ENCODE measurements around the gene CHFR. TPM values are rescaled to one million over a fixed set of nuclear protein-coding genes. Genes with fewer than 3 reads are reported as not detected.

CHFR gene
- total and polyA plus RNA-seq, 4 donors = 7.0 to 23.4 (median 14.6) TPM

DNA sequence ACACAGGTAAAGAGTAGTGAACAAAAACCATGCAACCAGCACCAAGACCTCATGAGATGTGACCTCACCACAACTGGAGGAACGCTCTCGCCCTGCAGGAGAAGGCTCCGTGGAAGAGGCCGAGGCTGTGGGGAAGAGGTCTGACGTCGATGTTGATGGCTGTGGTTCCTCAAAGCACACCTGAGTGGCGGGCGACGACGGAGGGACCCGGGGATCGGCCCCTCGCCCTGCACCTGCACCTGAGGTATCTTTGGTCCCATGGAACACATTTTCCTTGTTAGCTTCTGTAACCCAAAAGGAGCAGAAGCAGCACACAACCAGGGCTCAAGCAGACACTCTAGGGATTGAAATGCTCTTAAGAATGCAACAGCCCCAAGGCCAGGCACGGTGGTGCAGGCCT, 17.9 kb downstream of the CHFR start:
- Histone ChIP-seq H3K9me3 (ENCODE audit: control insufficient read depth in 4 of 4, low read length in 3 of 4) (peaks cover 8 to 14% (median 10%) of the 10 kb centered on the region in 4 donors), H3K4me1 (ENCODE audit: control insufficient read depth in 4 of 4, insufficient read depth in 4 of 4, low read length in 3 of 4) (no peaks in the 10 kb centered on the region), H3K27ac (ENCODE audit: low read depth in 1 of 2, low read length in 2 of 2) (no peak overlapping the region), H3K27me3 (ENCODE audit: control insufficient read depth in 4 of 4, insufficient read depth in 4 of 4, low read length in 3 of 4) (no peaks in the 10 kb centered on the region), H3K36me3 (ENCODE audit: control insufficient read depth in 4 of 4, insufficient read depth in 3 of 4, low read depth in 1 of 4, low read length in 3 of 4) (peaks cover 34 to 52% (median 44%) of the 10 kb centered on the region in 4 donors), H3K4me3 (ENCODE audit: low read depth in 1 of 3, low read length in 3 of 3) (no peak overlapping the region), H3K9ac (ENCODE audit: low read depth in 1 of 2, low read length in 2 of 2) (no peak overlapping the region)
- DNase-seq (ENCODE audit: low spot score) = no peak
- TF ChIP-seq GABPA (IDR thresholded peaks at IDR 0.05 in 1 of 2, conservative IDR thresholded peaks at IDR 0.05 in 1 of 2) (no peak), RXRA (IDR thresholded peaks at IDR 0.05) (no peak), HNF4A (conservative IDR thresholded peaks at IDR 0.05) (no peak), YY1 (IDR thresholded peaks at IDR 0.05) (no peak), TAF1 (conservative IDR thresholded peaks at IDR 0.05) (no peak), EGR1 (IDR thresholded peaks at IDR 0.05; ENCODE audit: low read depth in 2 of 2) (no peak), NR2F2 (IDR thresholded peaks at IDR 0.05) (no peak), FOXA1 (IDR thresholded peaks at IDR 0.05) (no peak), FOXA2 (IDR thresholded peaks at IDR 0.05) (no peak), HNF4G (IDR thresholded peaks at IDR 0.05) (no peak)
- TF ChIP-seq, protein P1, sequence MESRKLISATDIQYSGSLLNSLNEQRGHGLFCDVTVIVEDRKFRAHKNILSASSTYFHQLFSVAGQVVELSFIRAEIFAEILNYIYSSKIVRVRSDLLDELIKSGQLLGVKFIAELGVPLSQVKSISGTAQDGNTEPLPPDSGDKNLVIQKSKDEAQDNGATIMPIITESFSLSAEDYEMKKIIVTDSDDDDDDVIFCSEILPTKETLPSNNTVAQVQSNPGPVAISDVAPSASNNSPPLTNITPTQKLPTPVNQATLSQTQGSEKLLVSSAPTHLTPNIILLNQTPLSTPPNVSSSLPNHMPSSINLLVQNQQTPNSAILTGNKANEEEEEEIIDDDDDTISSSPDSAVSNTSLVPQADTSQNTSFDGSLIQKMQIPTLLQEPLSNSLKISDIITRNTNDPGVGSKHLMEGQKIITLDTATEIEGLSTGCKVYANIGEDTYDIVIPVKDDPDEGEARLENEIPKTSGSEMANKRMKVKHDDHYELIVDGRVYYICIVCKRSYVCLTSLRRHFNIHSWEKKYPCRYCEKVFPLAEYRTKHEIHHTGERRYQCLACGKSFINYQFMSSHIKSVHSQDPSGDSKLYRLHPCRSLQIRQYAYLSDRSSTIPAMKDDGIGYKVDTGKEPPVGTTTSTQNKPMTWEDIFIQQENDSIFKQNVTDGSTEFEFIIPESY (IDR thresholded peaks at IDR 0.05) = no peak
- TF ChIP-seq, protein P2, sequence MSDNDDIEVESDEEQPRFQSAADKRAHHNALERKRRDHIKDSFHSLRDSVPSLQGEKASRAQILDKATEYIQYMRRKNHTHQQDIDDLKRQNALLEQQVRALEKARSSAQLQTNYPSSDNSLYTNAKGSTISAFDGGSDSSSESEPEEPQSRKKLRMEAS (IDR thresholded peaks at IDR 0.05) = no peak
- TF ChIP-seq, protein P3, sequence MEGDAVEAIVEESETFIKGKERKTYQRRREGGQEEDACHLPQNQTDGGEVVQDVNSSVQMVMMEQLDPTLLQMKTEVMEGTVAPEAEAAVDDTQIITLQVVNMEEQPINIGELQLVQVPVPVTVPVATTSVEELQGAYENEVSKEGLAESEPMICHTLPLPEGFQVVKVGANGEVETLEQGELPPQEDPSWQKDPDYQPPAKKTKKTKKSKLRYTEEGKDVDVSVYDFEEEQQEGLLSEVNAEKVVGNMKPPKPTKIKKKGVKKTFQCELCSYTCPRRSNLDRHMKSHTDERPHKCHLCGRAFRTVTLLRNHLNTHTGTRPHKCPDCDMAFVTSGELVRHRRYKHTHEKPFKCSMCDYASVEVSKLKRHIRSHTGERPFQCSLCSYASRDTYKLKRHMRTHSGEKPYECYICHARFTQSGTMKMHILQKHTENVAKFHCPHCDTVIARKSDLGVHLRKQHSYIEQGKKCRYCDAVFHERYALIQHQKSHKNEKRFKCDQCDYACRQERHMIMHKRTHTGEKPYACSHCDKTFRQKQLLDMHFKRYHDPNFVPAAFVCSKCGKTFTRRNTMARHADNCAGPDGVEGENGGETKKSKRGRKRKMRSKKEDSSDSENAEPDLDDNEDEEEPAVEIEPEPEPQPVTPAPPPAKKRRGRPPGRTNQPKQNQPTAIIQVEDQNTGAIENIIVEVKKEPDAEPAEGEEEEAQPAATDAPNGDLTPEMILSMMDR (IDR thresholded peaks at IDR 0.05; ENCODE audit: low read depth, low read length, missing input control) = no peak
- TF ChIP-seq, protein P4, sequence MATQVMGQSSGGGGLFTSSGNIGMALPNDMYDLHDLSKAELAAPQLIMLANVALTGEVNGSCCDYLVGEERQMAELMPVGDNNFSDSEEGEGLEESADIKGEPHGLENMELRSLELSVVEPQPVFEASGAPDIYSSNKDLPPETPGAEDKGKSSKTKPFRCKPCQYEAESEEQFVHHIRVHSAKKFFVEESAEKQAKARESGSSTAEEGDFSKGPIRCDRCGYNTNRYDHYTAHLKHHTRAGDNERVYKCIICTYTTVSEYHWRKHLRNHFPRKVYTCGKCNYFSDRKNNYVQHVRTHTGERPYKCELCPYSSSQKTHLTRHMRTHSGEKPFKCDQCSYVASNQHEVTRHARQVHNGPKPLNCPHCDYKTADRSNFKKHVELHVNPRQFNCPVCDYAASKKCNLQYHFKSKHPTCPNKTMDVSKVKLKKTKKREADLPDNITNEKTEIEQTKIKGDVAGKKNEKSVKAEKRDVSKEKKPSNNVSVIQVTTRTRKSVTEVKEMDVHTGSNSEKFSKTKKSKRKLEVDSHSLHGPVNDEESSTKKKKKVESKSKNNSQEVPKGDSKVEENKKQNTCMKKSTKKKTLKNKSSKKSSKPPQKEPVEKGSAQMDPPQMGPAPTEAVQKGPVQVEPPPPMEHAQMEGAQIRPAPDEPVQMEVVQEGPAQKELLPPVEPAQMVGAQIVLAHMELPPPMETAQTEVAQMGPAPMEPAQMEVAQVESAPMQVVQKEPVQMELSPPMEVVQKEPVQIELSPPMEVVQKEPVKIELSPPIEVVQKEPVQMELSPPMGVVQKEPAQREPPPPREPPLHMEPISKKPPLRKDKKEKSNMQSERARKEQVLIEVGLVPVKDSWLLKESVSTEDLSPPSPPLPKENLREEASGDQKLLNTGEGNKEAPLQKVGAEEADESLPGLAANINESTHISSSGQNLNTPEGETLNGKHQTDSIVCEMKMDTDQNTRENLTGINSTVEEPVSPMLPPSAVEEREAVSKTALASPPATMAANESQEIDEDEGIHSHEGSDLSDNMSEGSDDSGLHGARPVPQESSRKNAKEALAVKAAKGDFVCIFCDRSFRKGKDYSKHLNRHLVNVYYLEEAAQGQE (IDR thresholded peaks at IDR 0.05) = no peak
- TF ChIP-seq, protein P5, sequence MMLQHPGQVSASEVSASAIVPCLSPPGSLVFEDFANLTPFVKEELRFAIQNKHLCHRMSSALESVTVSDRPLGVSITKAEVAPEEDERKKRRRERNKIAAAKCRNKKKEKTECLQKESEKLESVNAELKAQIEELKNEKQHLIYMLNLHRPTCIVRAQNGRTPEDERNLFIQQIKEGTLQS (IDR thresholded peaks at IDR 0.05) = no peak
- WGBS = 96% methylated on average over 14 of the region's 14 CpGs

DNA sequence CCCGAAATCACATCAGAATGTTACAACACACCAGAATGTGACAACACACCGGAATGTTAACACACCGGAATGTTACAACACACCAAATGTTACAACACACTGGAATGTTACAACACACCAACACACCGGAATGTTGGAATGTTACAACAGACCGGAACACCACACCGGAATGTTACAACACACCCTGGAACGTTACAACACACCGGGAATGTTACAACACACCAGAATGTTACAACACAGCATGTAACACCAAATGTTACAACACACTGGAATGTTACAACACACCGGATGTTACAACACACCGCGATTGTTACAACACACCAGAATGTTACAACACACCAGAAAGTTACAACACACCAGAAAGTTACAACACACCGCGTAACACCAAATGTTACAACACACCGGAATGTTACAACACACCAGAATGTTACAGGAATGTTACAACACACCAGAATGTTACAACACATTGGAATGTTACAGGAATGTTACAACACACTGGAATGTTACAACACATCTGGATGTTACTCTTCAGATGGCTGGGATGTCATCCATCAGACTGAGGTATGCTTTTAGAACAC, 21.1 kb downstream of the CHFR start:
- 62% methylated on average over 14 of the region's 14 CpGs for WGBS
- no peaks in the 10 kb centered on the region for H3K27me3 ChIP-seq (ENCODE audit: control insufficient read depth in 4 of 4, insufficient read depth in 4 of 4, low read length in 3 of 4)
- H3K4me1 ChIP-seq (ENCODE audit: control insufficient read depth in 4 of 4, insufficient read depth in 4 of 4, low read length in 3 of 4) = no peaks in the 10 kb centered on the region
- H3K27ac ChIP-seq (ENCODE audit: low read depth in 1 of 2, low read length in 2 of 2) = peak overlapping the region; percentile 13 to 19
- H3K4me3 ChIP-seq (ENCODE audit: low read depth in 1 of 3, low read length in 3 of 3) = no peak overlapping the region
- peaks cover 8 to 17% (median 9%) of the 10 kb centered on the region in 4 donors for H3K9me3 ChIP-seq (ENCODE audit: control insufficient read depth in 4 of 4, low read length in 3 of 4)
- no peak for DNase-seq (ENCODE audit: low spot score)
- peaks cover 29 to 34% (median 30%) of the 10 kb centered on the region in 4 donors for H3K36me3 ChIP-seq (ENCODE audit: control insufficient read depth in 4 of 4, insufficient read depth in 3 of 4, low read depth in 1 of 4, low read length in 3 of 4)
- no peak overlapping the region for H3K9ac ChIP-seq (ENCODE audit: low read depth in 1 of 2, low read length in 2 of 2)
- TF ChIP-seq NR2F2 (IDR thresholded peaks at IDR 0.05) (no peak), GABPA (IDR thresholded peaks at IDR 0.05 in 1 of 2, conservative IDR thresholded peaks at IDR 0.05 in 1 of 2) (no peak), FOXA2 (IDR thresholded peaks at IDR 0.05) (no peak), YY1 (IDR thresholded peaks at IDR 0.05) (no peak), HNF4G (IDR thresholded peaks at IDR 0.05) (no peak), HNF4A (conservative IDR thresholded peaks at IDR 0.05) (no peak), EGR1 (IDR thresholded peaks at IDR 0.05; ENCODE audit: low read depth in 2 of 2) (no peak)
- TF ChIP-seq, protein P2 (IDR thresholded peaks at IDR 0.05) = no peak
- TF ChIP-seq, protein P3 (IDR thresholded peaks at IDR 0.05; ENCODE audit: low read depth, low read length, missing input control) = no peak
